Heart left ventricle (tissue), 16 donors: ENCODE measurements around the gene ZNF26. TPM values are rescaled to one million over a fixed set of nuclear protein-coding genes. Genes with fewer than 3 reads are reported as not detected.

ENCODE experiments used
- ATAC-seq, 4 donors: fragments of 200-7000 bp; cut with Tn5 transposase; one replicate each; pipeline ENCODE4 v1.9.1; 2020 to 2022; ENCODE audit warnings: moderate library complexity in 4 of 4, mild to moderate bottlenecking in 3 of 4, moderate number of reproducible peaks in 1 of 4
- DNase-seq, 5 donors: peaks; one replicate each; pipeline ENCODE4 v3.0.0-alpha.2; 2020
- H3K27ac ChIP-seq, 12 donors: fragments of 200-600 bp; sonication (generic) in 4 of 12; one replicate each; pipeline versions ENCODE4 v1.5.0 to v1.8.0; 2016 to 2022; ENCODE audit warnings: mild to moderate bottlenecking in 2 of 12
- H3K27me3 ChIP-seq, 9 donors: fragments of 200-600 bp; sonication (generic) in 2 of 9; one replicate each; pipeline versions ENCODE4 v1.5.1 to v1.8.0; 2016 to 2022; ENCODE audit warnings: mild to moderate bottlenecking in 3 of 9
- H3K36me3 ChIP-seq, 9 donors: fragments of 200-600 bp; sonication (generic) in 2 of 9; one replicate each; pipeline versions ENCODE4 v1.5.0 to v1.8.0; 2018 to 2022; ENCODE audit warnings: mild to moderate bottlenecking in 2 of 9
- H3K4me1 ChIP-seq, 12 donors: fragments of 200-600 bp; sonication (generic) in 4 of 12; one replicate each; pipeline versions ENCODE4 v1.5.0 to v1.8.0; 2016 to 2022; ENCODE audit warnings: mild to moderate bottlenecking in 3 of 12
- H3K4me3 ChIP-seq, 12 donors: fragments of 200-600 bp; sonication (generic) in 4 of 12; one replicate each; pipeline versions ENCODE4 v1.5.0 to v1.8.0; 2017 to 2022; ENCODE audit warnings: mild to moderate bottlenecking in 9 of 12, moderate library complexity in 4 of 12
- H3K9me3 ChIP-seq, 12 donors: fragments of 200-600 bp; sonication (generic) in 4 of 12; one replicate each; pipeline versions ENCODE4 v1.5.0 to v1.8.0; 2016 to 2022; ENCODE audit warnings: mild to moderate bottlenecking in 1 of 12
- CTCF ChIP-seq, 12 donors: fragments of 200-600 bp; sonication (generic) in 4 of 12; IDR thresholded peaks; one replicate each; pipeline versions ENCODE4 v1.5.0 to v1.8.0; 2018 to 2022; ENCODE audit warnings: antibody characterized with exemption in 12 of 12, mild to moderate bottlenecking in 5 of 12
- POLR2A ChIP-seq, 2 donors: fragments of 450-650 bp; IDR thresholded peaks; one replicate each; pipeline ENCODE4 v1.6.1; 2017; ENCODE audit warnings: antibody characterized with exemption in 2 of 2, mild to moderate bottlenecking in 2 of 2, moderate library complexity in 2 of 2
- WGBS, 4 donors: extraction: QIAGEN DNeasy Blood & Tissue Kit in 2 of 4; methylation state at CpG; one replicate each; pipeline versions ENCODE4 v1.1.5 to v1.1.7; 2013 to 2018; 5-methylcytosine and 5-hydroxymethylcytosine counted together
- intact Hi-C, 10 donors: fragments of 100-400 bp; cut with DNase I; formaldehyde crosslinking; loops; one replicate each; pipeline versions ENCODE4 v1.11.1 to v1.14.2; 2022
- polyA plus RNA-seq, 2 donors: library from polyadenylated mRNA; stranded (reverse); fragments of 200-250 nt; gene quantifications; one replicate each; pipeline ENCODE4 v1.2.3, GENCODE V29; 2013
- total RNA-seq, 9 donors: library from RNA; depleted of rRNA in 2 of 9; stranded (reverse); fragments of >200 nt in 2 of 9; fragmentation: NEBNext Ultra II Directional in 3 of 9; extraction: Animal tissue kit (Norgen Biotek cat#: 25700) in 3 of 9; gene quantifications; one replicate each; pipeline versions ENCODE4 v1.1.0 to v1.2.4, GENCODE V29; 2016 to 2023
- donor health status: ischemic (EF 13 %, LVEDD 7.1; RV severe dilation, severe dysfunction).
- donor health status: healthy with polysubstance abuse.
- donor health status: DM: no; HTN: yes; CAD: no.
- donor health status: DM: no; HTN: no; CAD: no.
- donor health status: ischemic (EF 25% LVEDD 6.9; RV normal size, moderate dysfunction).
- donor health status: ischemic (EF 25% LVEDD 5.7; RV mildly dilated, moderate dysfunction).
- donor health status: healthy.
- donor health status: DM: yes; HTN: yes; CAD: no.
- donor health status: ischemic (EF 35%, LVEDD 5.7; RV mildly dilated, moderate dysfunction).
- donor health status: nonischemic (EF 11% LVEDD 7.7; RV severe dilation, severe dysfunction).
- donor health status: DM: yes; HTN: yes; CAD: no.
- donor health status: PGD.
- donor health status: ischemic (EF 29% LVEDD 5.4; RV normal size, mild dysfunction).
- donor health status: nonischemic (EF 23%, LVEDD 6.1; RV moderate dilation, normal function).

The ZNF26 gene
- total and polyA plus RNA-seq, 11 donors = 0.60 to 6.7 (median 3.7) TPM

GRCh38 chr12:132953771-132954170, 32.4 kb upstream of the ZNF26 start:
- peaks cover 0 to 44% (median 14%) of the 10 kb centered on the region in 12 donors for H3K9me3 ChIP-seq
- H3K4me1 ChIP-seq = peaks cover 0 to 23% (median 11%) of the 10 kb centered on the region in 12 donors
- DNase-seq (no peak), ATAC-seq (no peak)
- intact Hi-C loops = loop anchor here in 1 of 10 donors (2.0 kb wide), 1 partner anchor 65 kb away; no protein-coding TSS in a partner anchor
- peaks cover 0 to 14% (median 0%) of the 10 kb centered on the region in 9 donors for H3K36me3 ChIP-seq
- H3K27ac ChIP-seq = no peak overlapping the region
- H3K4me3 ChIP-seq = no peak overlapping the region
- TF ChIP-seq CTCF (IDR thresholded peaks at IDR 0.05) (no peak), POLR2A (IDR thresholded peaks at IDR 0.05) (no peak)
- H3K27me3 ChIP-seq = no peaks in the 10 kb centered on the region
- WGBS, 4 donors = 95 to 99% (median 96%) methylated on average over 7 of the region's 7 CpGs

GRCh38 chr12:132954471-132955048, 31.6 kb upstream of the ZNF26 start:
- DNase-seq (no peak), ATAC-seq (no peak)
- Histone ChIP-seq H3K4me1 (peaks cover 0 to 23% (median 11%) of the 10 kb centered on the region in 12 donors), H3K27ac (peak overlapping the region in 11 of 12 donors; percentile 90 to 99 (median 96)), H3K4me3 (peak overlapping the region in 11 of 12 donors; percentile 71 to 98 (median 91)), H3K9me3 (peaks cover 0 to 37% (median 11%) of the 10 kb centered on the region in 12 donors), H3K27me3 (no peaks in the 10 kb centered on the region), H3K36me3 (peaks cover 0 to 6% (median 0%) of the 10 kb centered on the region in 9 donors)
- 90 to 95% (median 93%) methylated on average over 14 of the region's 14 CpGs for whole genome bisulfite sequencing, 4 donors
- intact Hi-C loops = loop anchor here in 1 of 10 donors (2.0 kb wide), 1 partner anchor 66 kb away; no protein-coding TSS in a partner anchor
- TF ChIP-seq CTCF (IDR thresholded peaks at IDR 0.05) (no peak), POLR2A (IDR thresholded peaks at IDR 0.05) (no peak)

GRCh38 chr12:132955094-132956010, 30.8 kb upstream of the ZNF26 start:
- intact Hi-C loops = loop anchor here in 2 of 10 donors (2.0 kb wide), 2 partner anchors 67 to 175 kb away; partner anchors contain the start of genes ZNF10 (in 1 of the 2) and ZNF891 (in 1 of the 2)
- peaks cover 0 to 23% (median 11%) of the 10 kb centered on the region in 12 donors for H3K4me1 ChIP-seq
- peak; percentile 7 to 59 (median 46) for ATAC-seq

More at GRCh38 chr12:132955094-132956010, 30.8 kb upstream of the ZNF26 start:
- Histone ChIP-seq H3K9me3 (peaks cover 0 to 29% (median 6%) of the 10 kb centered on the region in 12 donors), H3K36me3 (no peaks in the 10 kb centered on the region), H3K27me3 (no peaks in the 10 kb centered on the region), H3K4me3 (peak overlapping the region; percentile 71 to 98 (median 91)), H3K27ac (peak overlapping the region; percentile 60 to 99 (median 96))
- TF ChIP-seq POLR2A (IDR thresholded peaks at IDR 0.05) (no peak), CTCF (IDR thresholded peaks at IDR 0.05) (no peak)
- DNase-seq = peak in 3 of 5 donors; percentile 40 to 47 (median 45)
- 9 to 18% (median 12%) methylated on average over 33 to 39 of the region's 39 CpGs for WGBS, 4 donors
